KG1 (cell line): ENCODE data around the gene PYURF.
"Not testable (repeated sequence)": the region's sequence is repeated elsewhere in the genome, so short reads cannot be mapped to it uniquely, and the experiment has no call there.

Source experiments
- DNase-seq: peaks from one replicate; lab custom pipeline; 2025; lab: John Stamatoyannopoulos, UW

PYURF gene, protein sequence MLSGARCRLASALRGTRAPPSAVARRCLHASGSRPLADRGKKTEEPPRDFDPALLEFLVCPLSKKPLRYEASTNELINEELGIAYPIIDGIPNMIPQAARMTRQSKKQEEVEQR

GRCh38 chr4:88523325-88524129, at the start of gene PYURF:
TSS of gene PYURF (minus strand) at chr4:88523776. CDS start at chr4:88523700, 76 bp downstream.
- DNase-seq, result peak; percentile 90

DNA sequence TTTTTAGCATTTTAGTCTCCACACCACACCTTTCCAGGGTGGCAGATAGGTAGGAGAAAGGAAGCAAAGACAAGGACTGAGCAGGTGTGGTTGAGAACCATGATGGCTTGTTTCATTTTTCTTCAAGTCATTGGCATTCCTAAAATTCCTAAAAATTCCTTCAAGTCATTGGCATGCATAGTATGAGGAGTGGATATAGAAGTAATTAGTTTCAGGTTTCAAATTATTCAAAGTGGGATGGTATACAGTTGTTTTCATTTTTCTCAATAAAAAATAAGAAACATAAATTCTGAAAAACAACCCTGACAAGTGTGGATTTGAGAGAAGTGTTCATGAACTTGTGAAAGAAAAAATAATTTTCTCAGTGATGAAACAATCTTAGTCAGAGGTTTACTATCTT, 46.4 kb upstream of the PYURF start:
- no peak for DNase-seq

- DNase-seq, result no peak
Observed at GRCh38 chr4:88567591-88567990, 44.0 kb upstream of the PYURF start.

GRCh38 chr4:88549815-88550214, 26.2 kb upstream of the PYURF start:
- DNase-seq, result no peak

DNA sequence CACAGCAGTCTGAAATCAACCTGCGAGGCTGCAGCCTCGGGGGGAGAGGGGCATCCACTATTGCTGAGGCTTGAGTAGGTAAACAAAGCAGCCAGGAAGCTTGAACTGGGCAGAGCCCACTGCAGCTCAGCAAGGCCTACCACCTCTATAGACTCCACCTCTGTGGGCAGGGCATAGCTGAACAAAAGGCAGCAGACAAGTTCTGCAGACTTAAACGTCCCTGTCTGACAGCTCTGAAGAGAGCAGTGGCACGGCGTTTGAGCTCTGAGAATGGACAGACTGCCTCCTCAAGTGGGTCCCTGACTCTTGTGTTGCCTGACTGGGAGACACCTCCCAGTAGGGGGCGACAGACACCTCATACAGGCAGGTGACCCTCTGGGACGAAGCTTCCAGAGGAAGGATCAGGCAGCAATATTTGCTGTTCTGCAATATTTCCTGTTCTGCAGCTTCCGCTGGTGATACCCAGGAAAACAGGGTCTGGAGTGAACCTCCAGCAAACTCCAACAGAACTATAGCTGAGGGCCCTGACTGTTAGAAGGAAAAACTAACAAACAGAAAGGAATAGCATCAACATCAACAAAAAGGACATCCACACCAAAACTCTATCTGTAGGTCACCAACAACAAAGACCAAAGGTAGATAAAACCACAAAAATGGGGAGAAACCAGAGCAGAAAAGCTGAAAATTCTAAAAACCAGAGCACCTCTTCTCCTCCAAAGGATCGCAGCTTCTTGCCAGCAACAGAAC, 15.9 kb upstream of the PYURF start:
- DNase-seq, result not testable (repeated sequence)

DNA sequence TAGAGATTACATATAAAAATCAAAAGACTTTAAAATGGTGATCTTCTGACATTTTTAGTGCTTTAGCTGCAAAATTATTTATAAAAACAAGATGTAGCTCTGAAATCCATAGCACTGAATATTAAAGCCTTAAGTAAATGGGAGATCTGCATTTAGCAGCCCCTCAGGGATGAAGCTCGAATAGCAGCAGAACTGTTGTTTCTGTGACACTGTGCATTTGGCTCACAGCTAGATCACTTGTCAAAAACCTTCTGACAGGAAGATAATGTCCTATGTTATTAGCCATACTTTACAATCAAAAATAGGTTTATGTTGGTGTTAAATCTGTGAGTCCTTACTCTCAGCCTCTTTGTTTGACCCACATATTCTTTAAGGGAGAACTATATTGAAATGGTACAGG, 14.1 kb upstream of the PYURF start:
- no peak for DNase-seq

DNA sequence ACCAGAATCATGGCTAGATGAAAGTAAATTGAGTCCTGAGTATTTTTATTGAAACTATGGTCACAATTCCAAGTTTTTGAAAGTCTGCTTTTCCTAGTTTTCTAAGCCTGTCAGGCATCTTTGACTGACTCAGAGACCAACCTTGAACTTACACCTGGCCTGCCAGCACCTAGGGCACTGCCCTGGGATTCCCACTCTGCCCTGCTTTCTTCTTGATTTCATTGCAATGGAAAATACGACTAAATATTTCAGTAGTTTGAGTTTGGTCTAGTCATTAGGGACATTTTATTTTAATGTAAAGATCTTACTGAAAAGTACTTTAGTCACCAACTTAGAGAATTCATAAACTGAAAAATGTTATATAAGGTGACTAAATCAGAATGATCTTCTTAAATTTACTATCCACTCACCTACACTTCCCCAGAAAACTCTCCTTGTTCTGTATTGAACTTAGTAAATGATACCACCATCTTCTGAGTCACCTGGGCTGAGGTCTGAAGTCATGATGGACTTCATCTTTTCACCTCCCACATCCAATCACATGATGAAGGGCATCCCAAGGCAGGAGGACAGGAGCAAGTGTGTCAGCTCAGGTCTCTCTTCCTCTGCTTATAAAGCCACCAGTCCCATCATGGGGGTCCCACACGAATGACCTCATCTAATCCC, 11.6 kb upstream of the PYURF start:
- DNase-seq, result no peak

DNA sequence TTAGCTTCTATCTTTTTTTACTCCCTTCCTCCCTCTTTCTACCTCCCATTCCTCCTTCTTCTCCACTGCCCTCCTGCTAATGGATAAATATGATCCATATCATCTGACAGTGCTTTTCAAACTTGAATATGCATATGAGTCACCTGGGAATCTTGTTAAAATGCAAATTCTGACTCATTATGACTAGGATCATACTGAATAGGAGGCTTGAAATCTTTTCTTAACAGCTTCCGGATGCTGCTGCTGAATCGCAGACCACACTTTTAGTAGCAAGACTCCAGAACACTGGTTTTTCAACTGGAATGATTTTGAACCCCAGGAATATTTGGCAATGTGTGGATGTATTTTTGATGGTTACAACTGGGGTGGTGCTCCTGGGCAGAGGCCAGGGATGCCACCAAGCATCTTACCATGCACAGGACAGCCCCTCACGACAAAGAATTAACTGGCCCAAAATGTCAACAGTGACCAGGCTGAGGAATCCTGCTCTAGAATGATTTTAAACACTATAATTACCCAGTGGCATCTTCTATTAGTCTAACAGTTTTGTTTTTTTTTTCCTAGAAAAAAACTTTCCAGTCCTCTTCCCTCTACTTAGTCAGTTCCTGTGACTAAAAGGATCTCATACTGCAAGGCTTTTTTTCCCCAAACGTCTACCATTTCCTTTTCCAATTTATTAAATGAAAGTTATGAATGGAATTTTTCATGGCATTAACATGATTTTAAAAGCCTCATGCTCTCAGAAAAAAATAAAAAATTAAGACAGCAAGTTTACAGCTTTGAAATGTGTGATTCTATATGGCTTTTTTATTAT, 10.6 kb upstream of the PYURF start:
- no peak for DNase-seq

DNA sequence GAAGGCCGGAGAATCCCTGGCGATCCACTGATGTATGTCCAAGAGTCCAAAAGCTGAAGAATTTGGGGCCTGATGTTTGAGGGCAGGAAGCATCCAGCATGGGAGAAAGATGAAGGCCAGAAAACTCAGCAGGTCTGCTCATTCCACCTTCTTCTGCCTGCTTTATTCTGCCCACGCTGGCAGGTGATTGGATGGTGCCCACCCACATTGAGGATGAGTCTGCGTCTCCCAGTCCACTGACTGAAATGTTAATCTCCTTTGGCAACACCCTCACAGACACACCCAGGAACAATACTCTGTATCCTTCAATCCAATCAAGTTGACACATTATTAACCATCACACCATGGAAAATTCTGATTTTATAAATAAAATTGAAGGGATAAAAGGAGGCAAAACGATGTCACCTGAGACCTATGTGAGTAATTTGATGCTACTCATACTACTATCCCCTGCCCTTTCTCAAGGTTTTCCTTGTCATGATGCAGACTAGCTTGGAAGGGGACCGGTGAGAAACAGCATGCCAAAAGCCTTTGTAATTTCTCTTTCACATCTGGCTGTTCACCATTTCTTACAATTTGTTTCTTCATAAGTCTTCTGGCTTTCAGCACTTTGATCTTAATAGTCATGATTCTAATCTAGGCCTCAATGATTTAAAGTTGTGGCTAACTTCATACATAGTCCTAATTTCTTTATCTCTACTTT, 9.7 kb upstream of the PYURF start:
- DNase-seq, result no peak

DNA sequence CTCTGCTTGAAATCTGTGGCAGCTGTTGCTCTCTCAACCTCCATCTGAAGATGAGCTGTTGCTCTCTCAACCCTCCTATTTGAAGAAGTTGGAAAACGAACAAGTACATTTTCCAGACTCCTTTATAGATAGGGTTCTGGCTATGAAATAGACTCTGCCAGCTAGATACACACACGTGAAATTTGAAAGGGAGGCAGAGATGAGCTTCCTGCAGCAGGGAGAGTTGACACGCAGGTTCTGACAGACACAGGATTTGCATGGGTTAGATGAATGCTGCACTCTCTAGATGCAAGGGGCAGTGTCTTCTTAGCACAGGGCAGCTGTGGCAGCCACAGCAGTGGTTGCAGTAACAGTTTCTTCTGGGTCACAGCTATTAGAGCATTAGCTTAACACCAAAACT, 8.0 kb upstream of the PYURF start:
- DNase-seq, result no peak

DNA sequence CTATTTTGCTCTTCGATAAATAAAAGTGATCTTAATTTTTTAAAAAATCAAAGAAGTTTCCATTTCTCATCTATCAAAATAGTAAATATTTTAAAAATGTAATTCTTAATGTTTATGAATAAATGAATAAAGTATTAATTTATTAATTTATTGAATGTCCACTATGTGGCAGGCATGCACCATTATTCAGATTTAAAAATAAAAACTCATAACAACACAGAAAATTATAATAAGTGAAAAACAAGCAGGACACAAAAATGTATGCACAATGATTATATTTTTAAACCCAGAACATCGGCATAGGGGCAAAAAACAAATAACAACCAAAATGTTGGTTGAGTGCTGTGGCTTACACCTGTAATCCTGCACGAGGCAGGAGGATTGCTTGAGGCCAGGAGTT, 5.3 kb upstream of the PYURF start:
- no peak for DNase-seq

DNA sequence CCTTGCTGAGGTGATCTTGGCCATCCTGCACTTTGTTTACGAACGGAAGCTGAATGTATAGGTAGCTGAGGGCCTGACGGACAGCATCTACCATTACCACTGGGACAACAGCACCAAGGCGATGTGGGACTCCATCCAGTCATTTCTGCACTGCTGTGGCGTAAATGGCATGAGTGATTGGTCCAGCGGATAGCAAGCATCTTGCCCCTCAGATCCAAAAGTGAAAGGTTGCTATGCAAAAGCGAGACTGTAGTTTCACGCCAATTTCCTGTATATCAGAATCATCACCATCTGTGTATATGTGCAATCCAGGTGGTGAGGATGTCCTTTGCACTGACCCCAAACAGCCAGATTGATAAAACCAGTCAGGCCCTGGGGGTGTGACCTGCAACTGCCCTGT, 4.2 kb upstream of the PYURF start:
- DNase-seq, result no peak

DNA sequence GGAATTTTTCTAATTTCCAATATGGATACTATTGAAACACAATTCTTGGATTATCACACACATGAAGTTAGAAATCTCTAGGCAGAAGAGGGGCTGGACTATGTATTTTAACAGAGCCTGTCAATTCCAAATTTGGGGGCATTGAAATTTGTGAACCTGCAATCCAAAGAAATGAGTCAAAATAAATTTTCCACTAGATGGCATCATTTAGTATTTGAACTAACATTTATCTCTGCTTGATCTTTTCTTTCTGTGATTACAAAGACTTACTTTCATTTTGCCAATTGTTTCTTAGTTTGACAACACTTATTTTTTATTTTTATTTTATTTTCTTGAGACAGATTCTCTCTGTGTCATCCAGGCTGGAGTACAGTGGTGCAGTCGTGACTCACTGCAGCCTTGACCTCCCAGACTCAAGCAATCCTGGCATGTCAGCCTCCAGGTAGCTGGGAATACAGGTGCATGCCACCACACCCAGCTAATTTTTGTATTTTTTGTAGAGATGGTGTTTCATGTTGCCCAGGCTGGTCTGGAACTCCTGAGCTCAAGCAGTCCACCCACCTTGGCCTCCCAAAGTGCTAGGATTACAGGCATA, 2.7 kb upstream of the PYURF start:
- DNase-seq, result peak; percentile 32

DNA sequence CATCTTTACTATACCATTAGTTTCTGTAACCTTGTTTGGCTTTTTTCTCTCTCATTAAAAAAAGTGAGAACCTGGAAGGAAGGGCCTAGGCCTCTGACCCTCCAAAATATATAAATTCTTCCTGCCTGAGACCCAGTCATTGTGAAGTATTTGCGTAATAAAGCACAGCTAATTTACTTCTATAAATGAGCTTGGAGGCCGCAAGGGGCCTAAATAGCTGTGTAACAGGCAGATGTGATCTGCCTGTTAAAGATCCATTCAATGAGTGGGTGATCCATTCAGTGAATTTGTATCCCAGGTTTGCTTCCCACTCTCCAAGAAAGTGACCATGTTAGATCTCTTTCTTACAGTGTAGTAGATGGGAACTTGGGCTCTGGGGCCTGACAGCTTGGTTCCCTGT, 595 bp upstream of the PYURF start:
- no peak for DNase-seq

- DNase-seq, result no peak
Observed at GRCh38 chr4:88522702-88523324, 763 bp downstream of the PYURF start.

DNA sequence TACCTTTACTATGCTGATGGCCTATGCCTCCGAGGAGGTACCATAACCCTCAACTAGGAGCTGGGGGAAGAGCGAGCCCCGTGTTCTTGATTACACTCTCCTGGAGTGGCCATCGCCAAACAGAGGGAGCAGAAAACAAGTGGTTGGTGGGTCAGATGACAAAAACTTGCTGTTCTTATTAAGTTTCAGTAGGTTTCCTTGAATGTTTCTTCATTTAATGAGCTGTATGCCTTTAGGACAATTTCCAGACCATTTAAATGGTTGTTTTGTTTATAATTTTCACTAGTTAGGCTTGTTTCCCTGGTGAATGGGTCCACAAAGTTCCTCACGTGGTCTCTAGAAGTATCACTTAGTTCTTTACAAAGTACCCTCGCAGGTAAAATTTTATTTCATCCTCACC, 4.7 kb downstream of the PYURF start:
- no peak for DNase-seq

DNA sequence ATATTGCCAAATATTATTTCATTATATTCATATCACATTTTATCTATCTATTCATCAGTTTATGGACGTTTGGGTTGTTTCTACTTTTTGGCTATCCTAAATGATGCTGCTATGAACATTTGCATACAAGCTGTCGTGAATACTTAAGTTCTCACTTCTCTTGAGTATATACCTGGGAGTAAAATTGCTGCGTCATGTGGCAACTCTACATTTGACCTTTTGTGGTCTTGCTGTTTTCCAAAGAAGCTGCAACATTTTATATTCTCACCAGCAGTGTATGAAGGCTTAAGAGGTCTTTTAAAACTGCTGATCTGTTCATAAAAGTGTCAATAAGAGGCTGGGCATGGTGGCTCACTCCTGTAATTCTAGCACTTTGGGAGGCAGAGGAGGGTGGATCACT, 5.8 kb downstream of the PYURF start:
- no peak for DNase-seq

DNA sequence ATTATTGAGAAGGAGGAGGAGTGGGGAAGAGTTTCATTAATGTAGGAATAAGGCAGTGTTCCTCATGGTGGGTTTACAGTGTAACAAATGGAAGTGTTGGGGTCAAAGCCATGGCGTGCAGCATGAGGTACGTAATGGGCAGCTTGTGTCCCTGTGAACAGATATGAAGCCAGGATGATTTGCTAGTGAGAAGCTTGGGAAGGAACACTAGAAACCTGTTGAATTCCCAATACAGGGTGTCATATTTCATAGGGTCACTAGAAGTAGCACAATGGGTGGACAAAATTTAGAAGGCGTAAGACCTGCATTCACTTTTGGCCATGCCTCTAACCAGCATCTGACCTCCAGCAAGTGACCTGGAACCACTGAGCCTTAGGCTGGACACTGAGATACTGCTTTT, 6.8 kb downstream of the PYURF start:
- DNase-seq, result no peak

DNA sequence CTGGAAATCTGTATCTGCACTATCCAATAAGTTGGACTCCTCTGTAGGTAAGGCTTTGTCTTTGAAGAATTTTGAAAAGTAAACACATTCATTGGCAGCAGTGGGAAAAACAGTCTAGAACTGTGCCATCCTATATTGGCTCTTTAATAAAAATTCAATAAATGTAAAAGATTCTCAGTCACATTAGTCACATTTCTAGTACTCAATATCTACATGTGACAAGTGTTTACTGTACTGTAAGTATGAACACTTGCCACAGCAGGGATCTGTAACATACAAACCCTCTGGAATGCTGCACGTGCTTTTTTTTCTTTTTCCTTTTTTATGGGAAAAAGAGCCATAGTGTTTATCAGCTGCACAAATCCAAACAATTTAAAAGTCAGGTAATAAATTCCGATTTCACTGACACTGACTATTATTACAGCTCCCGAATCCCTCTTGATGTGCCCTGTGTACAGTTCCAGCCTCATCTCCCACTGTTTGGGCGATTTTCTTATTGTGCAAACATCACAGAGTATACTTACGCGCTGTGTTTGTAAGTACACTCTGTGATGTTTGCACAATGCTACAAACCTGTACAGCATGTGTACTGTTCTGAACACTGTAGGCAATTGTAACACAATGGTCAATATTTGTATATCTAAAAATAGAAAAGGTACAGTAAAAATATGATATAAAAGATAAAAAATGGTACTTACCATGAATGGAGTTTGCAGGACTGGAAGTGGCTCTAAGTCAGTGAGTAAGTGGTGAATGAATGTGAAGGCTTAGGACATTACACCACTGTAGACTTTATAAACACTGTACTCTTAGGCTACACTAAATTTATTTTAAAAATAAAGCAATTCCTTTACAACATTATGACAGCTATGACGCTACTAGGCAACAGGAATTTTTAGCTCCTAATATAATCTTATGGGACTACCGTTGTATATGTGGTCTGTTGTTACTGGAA, 8.7 kb downstream of the PYURF start:
- no peak for DNase-seq
